GM12878 (cell line): ENCODE results near the gene C6orf15. TPM values are rescaled to one million over a fixed set of nuclear protein-coding genes. Genes with fewer than 3 reads are reported as not detected.

ENCODE experiments used
- ATAC-seq: fragments of 200-7000 bp; cut with Tn5 transposase; 3 replicates; pipeline ENCODE4 v1.9.1; 2020; ENCODE audit warnings: mild to moderate bottlenecking, moderate library complexity
- BruUV-seq: library from RNA; stranded (reverse); fragments of 400-500 nt; replicated peaks from 2 replicates; lab custom pipeline; 2021; lab: Mats Ljungman, UMichigan
- CTCF ChIA-PET: fragments of 300-600 bp; sonication (Branson Sonifier 250); formaldehyde crosslinking; extraction: SDS; loops from one replicate; lab custom pipeline; 2021; ENCODE audit warnings: inconsistent platforms; lab: Yijun Ruan, JAX
- POLR2A ChIA-PET: fragments of 350-600 bp; formaldehyde crosslinking; extraction: SDS; loops from one replicate; lab custom pipeline; 2021; ENCODE audit warnings: inconsistent platforms; lab: Charles Lee
- RAD21 ChIA-PET: fragments of 300-600 bp; sonication (Branson Sonifier 250); formaldehyde crosslinking; loops from one replicate; lab custom pipeline; 2023; ENCODE audit warnings: antibody characterized with exemption; ENCODE audit not compliant: unreplicated experiment; lab: Charles Lee
- SMC1A ChIA-PET: fragments of 300-600 bp; sonication (Branson Sonifier 250); formaldehyde crosslinking; loops from one replicate; lab custom pipeline; 2023; ENCODE audit not compliant: unreplicated experiment, uncharacterized antibody; lab: Charles Lee
- DNase-seq: peaks from one replicate; pipeline ENCODE4 v3.0.0-alpha.2; 2011; ENCODE audit warnings: low read depth, low spot score
- FAIRE-seq: peaks from 3 replicates; lab custom pipeline; 2011; peaks lifted over from hg19 to GRCh38; lab: Jason Lieb, UNC
- H2AFZ ChIP-seq: 2 replicates; pipeline ENCODE4 v1.6.0; 2011; ENCODE audit warnings: low read depth, low read length, control low read depth; ENCODE audit not compliant: control insufficient read depth
- H3K27ac ChIP-seq: 2 replicates; pipeline ENCODE4 v1.5.1; 2011; ENCODE audit warnings: control low read depth; ENCODE audit not compliant: control insufficient read depth, insufficient read depth
- H3K27me3 ChIP-seq, 2 experiments: replicated peaks in 1 of 2; 2 replicates each; pipeline versions ENCODE4 v1.6.0 to v1.6.1; 2011; ENCODE audit warnings: low read length in 1 of 2; ENCODE audit not compliant: control insufficient read depth in 2 of 2, insufficient read depth in 2 of 2
- H3K36me3 ChIP-seq, 2 experiments: 2 replicates each; pipeline ENCODE4 v1.5.1; 2011; ENCODE audit warnings: low read length in 1 of 2; ENCODE audit not compliant: control insufficient read depth in 2 of 2, insufficient read depth in 2 of 2
- H3K4me1 ChIP-seq: 2 replicates; pipeline ENCODE4 v1.6.1; 2011; ENCODE audit warnings: mild to moderate bottlenecking, low read length, moderate library complexity, mixed read lengths; ENCODE audit not compliant: control insufficient read depth, insufficient read depth
- H3K4me2 ChIP-seq: 2 replicates; pipeline ENCODE4 v1.6.0; 2011; ENCODE audit warnings: control low read depth; ENCODE audit not compliant: control insufficient read depth, insufficient read depth
- H3K4me3 ChIP-seq: fragments of 200-600 bp; sonication (generic); 2 replicates; pipeline ENCODE4 v1.5.1; 2016
- H3K79me2 ChIP-seq: 2 replicates; pipeline ENCODE4 v1.6.0; 2011; ENCODE audit warnings: low read length; ENCODE audit not compliant: control insufficient read depth, insufficient read depth
- H3K9ac ChIP-seq: 2 replicates; pipeline ENCODE4 v1.8.0; 2011; ENCODE audit warnings: low read length, control low read depth, mixed read lengths; ENCODE audit not compliant: control insufficient read depth, insufficient read depth
- H3K9me3 ChIP-seq: replicated peaks from 3 replicates; pipeline ENCODE4 v1.5.1; 2011; ENCODE audit warnings: mild to moderate bottlenecking, low read length; ENCODE audit not compliant: control insufficient read depth, insufficient read depth
- H4K20me1 ChIP-seq: 2 replicates; pipeline ENCODE4 v1.6.0; 2011; ENCODE audit not compliant: control insufficient read depth, insufficient read depth
- BCL3 ChIP-seq: IDR thresholded peaks from 2 replicates; pipeline ENCODE4 v1.6.1; 2011; ENCODE audit warnings: borderline replicate concordance, low read depth, mild to moderate bottlenecking, moderate library complexity, low read length; ENCODE audit not compliant: insufficient read depth, poor library complexity, severe bottlenecking
- EP300 ChIP-seq, 2 experiments: fragments of 150-350 bp in 1 of 2; IDR thresholded peaks; 2 replicates each; pipeline ENCODE4 v1.6.1; 2011 to 2012; ENCODE audit warnings: low read depth in 2 of 2, low read length in 2 of 2, borderline replicate concordance in 1 of 2, improper control_type of control experiment in 1 of 2, inconsistent platforms in 1 of 2; ENCODE audit not compliant: control insufficient read depth in 1 of 2
- NKRF ChIP-seq: fragments of 450-650 bp; conservative IDR thresholded peaks from 2 replicates; pipeline ENCODE4 v1.6.1; 2017; ENCODE audit warnings: mild to moderate bottlenecking, moderate library complexity
- NR2C1 ChIP-seq: fragments of 450-650 bp; IDR thresholded peaks from 2 replicates; pipeline ENCODE4 v1.6.1; 2017; ENCODE audit warnings: antibody characterized with exemption, mild to moderate bottlenecking, moderate library complexity
- RCOR1 ChIP-seq: conservative IDR thresholded peaks from 2 replicates; pipeline ENCODE4 v1.6.1; 2012; ENCODE audit warnings: low read depth, low read length, improper control_type of control experiment
- RELB ChIP-seq: fragments of 450-650 bp; IDR thresholded peaks from 2 replicates; pipeline ENCODE4 v1.6.1; 2017; ENCODE audit warnings: low read depth, mild to moderate bottlenecking, moderate library complexity
- SMARCA5 ChIP-seq: fragments of 450-650 bp; IDR thresholded peaks from 2 replicates; pipeline ENCODE4 v1.6.1; 2017; ENCODE audit warnings: mild to moderate bottlenecking
- TCF12 ChIP-seq: IDR thresholded peaks from 2 replicates; pipeline ENCODE4 v1.6.1; 2011; ENCODE audit warnings: low read depth, mild to moderate bottlenecking, low read length
- ZBED1 ChIP-seq: IDR thresholded peaks from 2 replicates; pipeline ENCODE4 v1.6.1; 2016; ENCODE audit warnings: borderline replicate concordance
- ZNF217 ChIP-seq: fragments of 450-650 bp; IDR thresholded peaks from 2 replicates; pipeline ENCODE4 v1.6.1; 2017; ENCODE audit warnings: antibody characterized with exemption, mild to moderate bottlenecking
- WGBS: methylation state at CpG from one replicate; pipeline ENCODE4 v1.1.6; 2016; ENCODE audit warnings: low lambda C conversion rate; ENCODE audit not compliant: insufficient replicate concordance, insufficient coverage; ENCODE audit errors: missing lambda C conversion rate; 5-methylcytosine and 5-hydroxymethylcytosine counted together
- in situ Hi-C: fragments of 300-500 bp; cut with MboI; formaldehyde crosslinking; loops from 9 replicates; pipeline ENCODE4 v1.14.3; 2018; ENCODE audit warnings: mixed read lengths
- intact Hi-C: fragments of 100-400 bp; cut with micrococcal nuclease; formaldehyde crosslinking; loops from one replicate; pipeline ENCODE4 v1.14.2; 2022; ENCODE audit not compliant: unreplicated experiment
- polyA plus RNA-seq, 11 experiments: library from polyadenylated mRNA; depleted of rRNA in 4 of 11; unstranded in 6 of 11; stranded (reverse) in 5 of 11; fragments of >200 nt; fragmentation: Nextera tagmentation in 4 of 11; fragmentation: Illumina TruSeq in 1 of 11; extraction: Ambion mirVana in 4 of 11; extraction: Trizol in 1 of 11; gene quantifications; 1 replicate in 1 of 11; 2 replicates in 10 of 11; pipeline versions ENCODE4 v1.2.1 to v1.2.3, GENCODE V29; 2011 to 2016; ENCODE audit warnings: inconsistent platforms in 2 of 11, missing spikeins in 2 of 11, low read depth in 1 of 11
- total RNA-seq, 4 experiments: library from RNA; depleted of rRNA in 3 of 4; stranded (reverse); fragments of >200 nt in 3 of 4; fragmentation: Illumina TruSeq in 1 of 4; extraction: Trizol in 1 of 4; gene quantifications; 2 replicates each; pipeline versions ENCODE4 v1.2.1 to v1.2.3, GENCODE V29; 2013 to 2021

The C6orf15 gene
- total and polyA plus RNA-seq, 10 of the 15 experiments (the other 5 are each of a cell fraction or from before 2014, with no cell fraction given) = not detected

- H3K4me2 ChIP-seq = no peak overlapping the region
- H3K4me1 ChIP-seq = no peaks in the 10 kb centered on the region
- intact Hi-C loops (no loop called here), in situ Hi-C loops (loop anchor here (10.0 kb wide), 1 partner anchor 631 kb away; no protein-coding TSS in a partner anchor)
- H3K27ac ChIP-seq = no peak overlapping the region
- WGBS = 44% methylated on average over 3 of the region's 3 CpGs
- H3K9ac ChIP-seq = no peak overlapping the region
- H3K36me3 ChIP-seq = no peaks in the 10 kb centered on the region
- ChIA-PET SMC1A (interaction anchor here (1.2 kb wide), 1 partner anchor 37 kb away, joined by 3 read pairs; no protein-coding TSS in a partner anchor), CTCF (interaction anchor here (0.6 to 1.8 kb wide), 3 partner anchors 9 to 96 kb away, joined by 4 to 8 read pairs (median 5); no protein-coding TSS in a partner anchor), RAD21 (no interaction called here), POLR2A (no interaction called here)
- DNase-seq = no peak
- BruUV-seq = no TSS peak
- H2AFZ ChIP-seq = no peak overlapping the region
- TF ChIP-seq RCOR1 (no peak), EP300 (IDR thresholded peaks at IDR 0.05; ENCODE audit: borderline replicate concordance in 1 of 2, control insufficient read depth in 1 of 2, low read depth in 2 of 2, low read length in 2 of 2) (no peak), ZBED1 (no peak), SMARCA5 (no peak), TCF12 (no peak), ZNF217 (no peak), NKRF (no peak), RELB (no peak), NR2C1 (no peak), BCL3 (no peak)
- no peaks in the 10 kb centered on the region for H3K9me3 ChIP-seq
- H4K20me1 ChIP-seq = no peaks in the 10 kb centered on the region
- H3K27me3 ChIP-seq = peaks cover 0 to 2% of the 10 kb centered on the region in 2 experiments; a peak in 2 of 4 replicates
- no peak for ATAC-seq
- no peak overlapping the region for H3K4me3 ChIP-seq
- H3K79me2 ChIP-seq = no peaks in the 10 kb centered on the region
- no peak for FAIRE-seq
Measured at GRCh38 chr6:31096215-31096614, 16.2 kb downstream of the C6orf15 start.
